Measurements from ENCODE around the gene PPP2R5B.

- TF ChIP-seq YY1 (IDR thresholded peaks at IDR 0.05; ENCODE audit: insufficient read depth, insufficient read length): no peak
- no peak for TF ChIP-seq ZNF274 (IDR thresholded peaks at IDR 0.05; ENCODE audit: low read depth, low read length)
- TF ChIP-seq SUZ12 (IDR thresholded peaks at IDR 0.05; ENCODE audit: extremely low read depth, insufficient read depth, insufficient read length): no peak
Observed at GRCh38 chr11:64894812-64895452, 29.6 kb upstream of the PPP2R5B start.

Data from NT2/D1 (cell line).